ENCODE results near the gene TNS2.
"Not testable (repeated sequence)": the region's sequence is repeated elsewhere in the genome, so short reads cannot be mapped to it uniquely, and the experiment has no call there.

Gene TNS2, protein sequence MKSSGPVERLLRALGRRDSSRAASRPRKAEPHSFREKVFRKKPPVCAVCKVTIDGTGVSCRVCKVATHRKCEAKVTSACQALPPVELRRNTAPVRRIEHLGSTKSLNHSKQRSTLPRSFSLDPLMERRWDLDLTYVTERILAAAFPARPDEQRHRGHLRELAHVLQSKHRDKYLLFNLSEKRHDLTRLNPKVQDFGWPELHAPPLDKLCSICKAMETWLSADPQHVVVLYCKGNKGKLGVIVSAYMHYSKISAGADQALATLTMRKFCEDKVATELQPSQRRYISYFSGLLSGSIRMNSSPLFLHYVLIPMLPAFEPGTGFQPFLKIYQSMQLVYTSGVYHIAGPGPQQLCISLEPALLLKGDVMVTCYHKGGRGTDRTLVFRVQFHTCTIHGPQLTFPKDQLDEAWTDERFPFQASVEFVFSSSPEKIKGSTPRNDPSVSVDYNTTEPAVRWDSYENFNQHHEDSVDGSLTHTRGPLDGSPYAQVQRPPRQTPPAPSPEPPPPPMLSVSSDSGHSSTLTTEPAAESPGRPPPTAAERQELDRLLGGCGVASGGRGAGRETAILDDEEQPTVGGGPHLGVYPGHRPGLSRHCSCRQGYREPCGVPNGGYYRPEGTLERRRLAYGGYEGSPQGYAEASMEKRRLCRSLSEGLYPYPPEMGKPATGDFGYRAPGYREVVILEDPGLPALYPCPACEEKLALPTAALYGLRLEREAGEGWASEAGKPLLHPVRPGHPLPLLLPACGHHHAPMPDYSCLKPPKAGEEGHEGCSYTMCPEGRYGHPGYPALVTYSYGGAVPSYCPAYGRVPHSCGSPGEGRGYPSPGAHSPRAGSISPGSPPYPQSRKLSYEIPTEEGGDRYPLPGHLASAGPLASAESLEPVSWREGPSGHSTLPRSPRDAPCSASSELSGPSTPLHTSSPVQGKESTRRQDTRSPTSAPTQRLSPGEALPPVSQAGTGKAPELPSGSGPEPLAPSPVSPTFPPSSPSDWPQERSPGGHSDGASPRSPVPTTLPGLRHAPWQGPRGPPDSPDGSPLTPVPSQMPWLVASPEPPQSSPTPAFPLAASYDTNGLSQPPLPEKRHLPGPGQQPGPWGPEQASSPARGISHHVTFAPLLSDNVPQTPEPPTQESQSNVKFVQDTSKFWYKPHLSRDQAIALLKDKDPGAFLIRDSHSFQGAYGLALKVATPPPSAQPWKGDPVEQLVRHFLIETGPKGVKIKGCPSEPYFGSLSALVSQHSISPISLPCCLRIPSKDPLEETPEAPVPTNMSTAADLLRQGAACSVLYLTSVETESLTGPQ (N-terminal part only)

DNA sequence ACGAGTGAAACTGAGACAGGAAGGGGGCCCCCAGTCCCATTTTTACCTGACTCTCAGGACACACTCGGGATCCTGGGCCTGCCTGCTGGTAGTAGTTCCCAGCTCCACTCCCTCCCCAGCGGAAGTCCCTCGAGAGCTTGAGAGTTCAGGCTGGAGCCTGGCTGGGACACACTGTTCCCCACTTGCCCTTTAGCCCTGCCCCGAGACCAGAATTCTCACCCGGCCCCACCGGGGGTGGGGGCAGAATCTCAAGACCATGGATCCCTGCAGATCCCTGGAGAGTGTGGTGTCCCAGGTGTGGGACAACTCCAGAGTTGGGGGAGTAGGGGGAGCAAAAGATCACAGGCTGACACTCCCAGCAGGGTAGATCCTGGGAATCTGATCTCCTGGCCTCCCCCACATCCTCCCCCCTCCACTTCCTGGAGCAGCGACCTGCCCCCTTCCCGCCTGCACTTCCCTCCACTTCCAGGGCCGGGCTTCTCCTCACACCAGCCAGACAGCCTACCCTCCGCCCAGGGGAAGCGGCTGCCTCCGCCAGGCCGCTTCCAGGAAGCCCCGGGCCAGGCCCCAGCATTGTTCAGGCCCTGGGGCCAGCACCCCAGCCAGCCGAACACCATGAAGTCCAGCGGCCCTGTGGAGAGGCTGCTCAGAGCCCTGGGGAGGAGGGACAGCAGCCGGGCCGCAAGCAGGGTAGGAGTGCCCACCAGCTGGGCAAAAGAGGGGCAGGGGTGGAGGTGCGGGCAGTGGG is at the start of gene TNS2:
TSS of gene TNS2 (plus strand) at position 495 of the 748 bp plus-strand sequence. CDS start at position 616, 121 bp downstream.
- peak; percentile 81 for DNase-seq (ENCODE audit: low read depth, low spot score)

DNA sequence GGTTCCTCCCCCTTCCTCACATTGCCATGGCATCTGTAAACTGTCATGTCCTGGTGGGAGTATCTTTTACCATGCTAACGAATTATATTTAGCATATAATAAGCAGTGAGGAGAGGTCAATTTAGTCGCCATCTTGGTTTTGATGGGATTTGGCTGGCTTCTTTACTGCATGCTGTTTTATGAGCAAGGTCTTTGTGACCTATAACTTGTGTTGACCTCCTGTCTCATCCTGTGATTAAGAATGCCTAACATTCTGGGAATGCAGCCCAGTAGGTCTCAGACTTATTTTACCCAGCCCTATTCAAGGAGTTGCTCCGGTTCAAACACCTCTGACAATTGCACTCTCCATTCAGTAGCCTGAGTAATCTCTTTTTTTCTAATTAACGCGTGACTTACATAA is 45.7 kb upstream of the TNS2 start:
- DNase-seq (ENCODE audit: low read depth, low spot score), result peak; percentile 69

DNA sequence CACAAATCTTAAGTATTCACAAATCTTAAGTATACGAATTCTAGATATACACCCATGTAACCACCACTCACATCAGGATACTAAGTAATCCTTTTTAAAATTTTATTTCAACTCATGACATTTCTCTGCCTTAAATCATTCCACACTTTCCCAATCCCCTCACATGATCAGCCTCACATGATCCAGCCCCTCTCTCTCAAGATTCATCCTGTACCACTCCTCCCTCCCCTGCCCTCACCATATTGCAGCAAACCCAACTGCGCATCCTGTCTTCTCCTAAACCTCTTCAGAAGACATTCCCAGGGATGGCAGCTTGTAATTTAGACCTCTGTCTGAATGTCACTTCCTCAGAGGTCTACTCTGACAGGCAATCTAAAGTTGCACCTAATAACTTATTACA is 45.3 kb upstream of the TNS2 start:
- DNase-seq (ENCODE audit: low read depth, low spot score), result peak; percentile 58

DNA sequence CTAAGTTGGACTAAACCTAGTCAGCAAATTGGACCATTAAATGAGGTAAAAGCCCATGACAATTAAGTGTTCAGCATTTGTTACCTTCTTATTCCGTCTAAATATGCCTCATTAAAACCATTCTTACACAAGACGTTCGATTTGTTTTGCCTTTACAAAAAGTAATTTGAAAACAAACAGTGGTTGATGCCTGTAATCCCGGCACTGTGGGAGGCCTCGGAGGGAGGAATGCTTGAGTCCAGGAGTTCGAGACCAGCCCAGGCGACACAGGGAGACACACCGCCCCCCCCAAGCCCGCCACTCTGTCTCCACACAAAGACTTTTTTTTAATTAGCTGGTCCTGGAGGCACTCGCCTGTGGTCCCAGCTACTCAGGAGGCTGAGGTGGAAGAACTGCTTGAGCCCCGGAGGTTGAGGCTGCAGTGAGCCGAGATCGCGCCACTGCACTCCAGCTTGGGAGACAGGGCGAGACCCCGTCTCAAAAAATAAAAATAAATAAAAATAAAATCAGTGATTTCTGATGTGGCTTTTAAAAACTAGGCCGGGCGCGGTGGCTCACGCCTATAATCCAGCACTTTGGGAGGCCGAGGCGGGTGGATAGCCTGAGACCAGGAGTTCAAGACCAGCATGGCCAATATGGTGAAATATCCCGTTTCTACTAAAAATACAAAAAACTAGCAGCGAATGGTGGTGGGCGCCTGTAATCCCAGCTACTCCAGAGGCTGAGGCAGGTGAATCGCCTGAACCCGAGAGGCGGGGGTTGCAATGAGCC is 44.5 kb upstream of the TNS2 start:
- DNase-seq (ENCODE audit: low read depth, low spot score), result peak; percentile 61

DNA sequence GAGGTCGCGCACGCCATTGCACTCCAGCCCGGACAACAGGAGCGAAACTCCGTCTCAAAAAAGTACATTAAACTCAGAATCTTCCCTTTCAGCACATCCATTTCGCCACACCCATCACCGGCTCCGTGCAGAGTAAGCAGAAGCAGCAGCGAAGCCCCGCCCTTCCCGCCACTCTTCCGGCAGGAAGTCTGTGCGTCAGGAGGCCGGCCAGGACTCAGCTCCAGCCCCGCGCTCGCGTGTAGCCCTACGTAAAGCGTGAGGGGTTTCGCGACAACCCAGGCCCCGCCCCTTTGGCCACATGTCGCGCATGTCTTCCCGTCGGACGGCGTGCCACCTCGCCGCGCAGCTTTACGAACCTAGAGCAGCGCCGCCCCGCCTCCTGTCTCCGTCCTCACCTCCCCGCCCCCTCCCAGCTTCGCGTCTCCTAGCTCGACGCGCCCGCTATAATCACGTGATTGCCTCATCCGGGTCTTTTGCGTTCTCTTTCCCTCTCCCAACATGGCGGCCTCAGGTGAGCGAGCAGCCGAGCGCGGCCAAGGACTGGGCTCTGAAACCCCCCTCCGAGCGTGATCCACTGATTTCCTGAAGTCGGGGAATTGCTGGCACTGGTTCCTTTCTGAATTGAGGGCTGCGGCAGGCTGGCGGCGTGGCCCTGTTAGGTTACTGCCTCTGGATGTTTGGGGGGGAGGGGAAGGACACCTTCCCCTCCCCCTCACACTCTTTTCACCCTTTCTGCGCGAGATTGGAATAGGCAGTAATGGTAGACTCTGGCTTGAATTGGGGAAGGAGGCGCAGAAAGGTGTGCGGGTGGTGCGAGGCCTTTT is 43.7 kb upstream of the TNS2 start, which contains the start of gene EIF4B:
TSS of gene EIF4B (plus strand) at position 471 of the 824 bp plus-strand sequence. CDS start at position 499, 28 bp downstream.
- peak; percentile 100 for DNase-seq (ENCODE audit: low read depth, low spot score)

DNA sequence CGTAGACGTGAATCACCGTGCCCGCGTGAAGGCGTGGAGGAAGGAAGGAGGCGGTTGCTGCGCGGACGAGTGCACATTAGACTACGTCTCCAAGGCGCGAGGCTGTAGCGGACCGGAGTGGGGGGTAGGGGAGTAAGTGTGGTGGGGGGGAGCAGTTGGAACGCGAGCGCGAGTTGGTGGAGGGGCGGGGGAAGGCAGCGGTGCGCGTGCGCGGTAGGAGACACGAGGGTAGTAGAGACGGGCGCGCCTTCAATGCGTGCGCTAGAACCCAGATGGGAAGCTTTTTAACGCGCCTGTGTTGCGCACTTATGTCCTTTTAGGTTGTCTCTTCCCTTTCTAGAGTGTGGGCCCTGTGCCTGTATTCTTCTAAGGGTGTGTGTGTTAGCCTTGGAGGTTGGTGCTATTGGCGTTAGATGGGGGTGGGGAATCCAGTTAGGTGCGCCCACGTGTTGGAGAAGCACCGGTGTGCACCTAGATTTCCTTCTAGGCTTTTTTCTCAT is 43.0 kb upstream of the TNS2 start:
- peak; percentile 87 for DNase-seq (ENCODE audit: low read depth, low spot score)

DNA sequence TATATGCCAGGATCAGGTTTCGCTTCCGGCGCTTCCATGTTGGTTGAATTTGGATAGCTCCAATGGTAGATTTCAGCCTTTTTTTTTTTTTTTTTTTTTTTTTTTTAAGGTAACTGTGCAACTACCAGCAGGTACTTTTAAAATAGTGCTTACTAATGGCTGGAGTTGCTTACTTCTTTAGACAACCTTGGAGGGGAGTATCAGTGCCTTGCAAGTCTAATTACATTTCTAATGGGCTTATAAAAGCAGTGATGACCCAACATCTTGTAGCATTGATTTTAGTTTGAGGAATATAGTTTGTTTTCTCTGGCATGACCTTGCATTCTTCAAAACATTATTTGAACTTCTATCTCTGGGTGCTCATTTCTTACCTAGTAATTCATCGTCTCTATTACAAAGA is 42.5 kb upstream of the TNS2 start:
- DNase-seq (ENCODE audit: low read depth, low spot score), result no peak

DNA sequence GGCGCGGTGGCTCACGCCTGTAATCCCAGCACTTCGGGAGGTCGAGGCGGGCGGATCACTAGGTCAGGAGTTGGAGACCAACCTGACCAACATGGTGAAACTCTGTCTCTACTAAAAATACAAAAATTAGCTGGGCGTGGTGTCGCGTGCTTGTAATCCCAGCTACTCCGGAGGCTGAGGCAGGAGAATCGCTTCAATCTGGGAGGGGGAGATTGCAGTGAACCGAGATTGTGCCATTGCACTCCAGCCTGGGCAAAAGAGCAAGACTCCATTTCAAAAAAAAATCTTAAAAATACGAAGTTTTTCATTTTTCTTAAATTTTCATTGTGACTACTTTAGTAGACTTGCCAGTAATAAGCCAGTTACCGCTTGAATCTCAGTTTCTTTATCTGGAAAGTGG is 41.1 kb upstream of the TNS2 start:
- not testable (repeated sequence) for DNase-seq (ENCODE audit: low read depth, low spot score)

DNA sequence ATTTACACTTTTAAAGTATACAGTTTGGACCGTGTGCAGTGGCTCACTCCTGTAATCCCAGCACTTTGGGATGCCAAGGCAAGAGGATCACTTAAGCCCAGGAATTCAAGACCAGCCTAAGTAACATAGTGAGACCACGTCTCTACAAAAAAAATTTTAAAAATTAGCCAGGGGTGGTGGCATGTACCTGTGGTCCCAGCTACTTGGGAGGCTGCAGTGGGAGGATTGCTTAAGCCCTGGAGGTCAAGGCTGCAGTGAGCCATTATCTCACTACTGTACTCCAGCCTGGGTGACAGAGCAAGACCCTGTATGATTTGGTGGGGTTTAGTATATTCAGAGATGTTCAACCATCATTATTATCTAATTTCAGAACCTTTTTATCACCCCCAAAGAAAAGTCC is 38.9 kb upstream of the TNS2 start:
- DNase-seq (ENCODE audit: low read depth, low spot score), result no peak

DNA sequence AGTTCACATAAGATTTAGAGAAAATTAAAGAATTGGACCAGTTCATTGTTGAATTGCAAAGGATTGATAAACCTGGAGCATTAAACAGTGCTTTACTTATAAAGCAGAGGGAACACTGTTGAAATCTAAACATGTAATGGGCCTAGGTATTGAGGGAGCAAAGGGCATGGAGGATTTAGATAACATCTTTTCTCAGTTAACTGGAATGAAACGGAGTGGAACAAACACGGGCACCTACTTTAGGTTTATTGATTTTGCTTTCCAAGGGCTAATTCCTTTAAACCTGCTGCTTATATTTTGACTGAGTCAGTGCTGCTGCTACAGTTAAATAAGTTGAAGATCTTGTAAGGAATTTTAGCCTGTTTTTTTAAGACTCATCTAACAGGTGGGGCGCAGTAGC is 38.0 kb upstream of the TNS2 start:
- no peak for DNase-seq (ENCODE audit: low read depth, low spot score)

DNA sequence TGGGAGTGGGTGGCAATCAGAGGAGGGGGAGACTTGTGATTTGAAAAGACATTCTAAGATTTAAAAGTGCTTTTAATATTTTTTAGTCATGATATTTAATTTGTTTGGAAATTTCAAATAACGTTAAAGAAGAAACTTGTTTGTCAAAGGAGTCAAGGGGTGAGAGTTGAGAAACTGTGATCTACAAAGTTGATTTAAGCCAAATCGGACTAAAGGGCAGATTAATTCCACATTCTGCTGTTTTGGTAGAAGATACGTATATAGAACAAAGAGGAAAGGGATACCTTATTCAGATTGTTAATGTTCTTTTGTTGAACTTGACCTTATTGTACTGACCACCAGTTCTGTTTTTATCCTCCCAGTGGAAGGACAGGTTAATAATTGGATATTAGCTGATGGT is 36.9 kb upstream of the TNS2 start:
- no peak for DNase-seq (ENCODE audit: low read depth, low spot score)

DNA sequence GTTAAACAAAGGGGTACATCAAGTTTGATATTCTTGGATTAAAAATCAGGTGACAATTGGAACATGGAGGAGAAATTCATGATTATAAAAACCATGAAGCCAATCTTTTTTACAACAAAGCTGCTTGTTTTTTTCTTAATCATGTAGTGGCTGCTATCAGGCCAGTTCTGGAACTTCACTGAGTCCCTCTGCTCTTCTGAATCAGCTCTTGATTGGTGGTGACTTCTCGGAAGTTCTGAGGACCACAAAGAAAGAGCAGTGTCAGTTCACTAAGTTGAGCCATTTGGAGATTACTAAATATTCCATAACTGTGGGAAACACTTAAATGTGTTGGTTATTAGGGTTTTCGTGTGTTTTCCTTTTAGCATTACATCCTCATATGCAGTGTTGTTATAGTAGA is 35.2 kb upstream of the TNS2 start:
- DNase-seq (ENCODE audit: low read depth, low spot score), result no peak

DNA sequence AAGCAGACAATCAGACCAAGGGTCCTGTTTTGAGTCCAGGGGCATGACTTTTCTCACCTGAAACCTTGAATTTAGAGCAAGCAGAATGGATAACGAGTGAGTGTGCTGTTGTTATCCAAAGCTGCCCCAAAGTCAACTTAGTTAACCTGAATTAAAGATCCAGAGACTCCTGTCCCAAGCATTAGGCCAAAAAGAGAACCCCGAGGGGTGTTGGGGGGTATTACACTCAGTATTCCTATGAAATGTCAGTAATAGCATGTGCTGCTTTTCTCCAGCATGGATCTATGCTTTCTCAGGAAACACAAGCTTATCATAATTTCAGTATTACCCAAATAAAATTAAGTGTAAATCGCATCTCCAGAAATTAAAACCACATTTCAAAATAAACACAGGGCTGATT is 24.6 kb upstream of the TNS2 start:
- DNase-seq (ENCODE audit: low read depth, low spot score), result no peak

DNA sequence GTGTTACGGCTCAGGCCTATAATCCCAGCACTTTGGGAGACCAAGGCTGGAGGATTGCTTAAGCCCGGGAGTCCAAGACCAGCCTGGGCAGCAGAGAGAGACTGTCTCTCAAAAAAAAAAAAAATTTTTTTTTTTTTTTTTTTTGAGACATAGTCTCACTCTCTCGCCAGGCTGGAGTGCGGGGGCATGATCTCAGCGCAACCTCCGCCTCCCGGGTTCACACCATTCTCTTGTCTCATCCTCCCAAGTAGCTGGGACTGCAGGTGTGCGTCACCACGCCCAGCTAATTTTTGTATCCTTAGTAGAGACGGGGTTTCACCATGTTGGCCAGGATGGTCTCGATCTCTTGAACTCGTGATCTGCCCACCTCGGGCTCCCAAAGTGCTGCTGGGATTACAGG is 22.9 kb upstream of the TNS2 start:
- not testable (repeated sequence) for DNase-seq (ENCODE audit: low read depth, low spot score)

DNA sequence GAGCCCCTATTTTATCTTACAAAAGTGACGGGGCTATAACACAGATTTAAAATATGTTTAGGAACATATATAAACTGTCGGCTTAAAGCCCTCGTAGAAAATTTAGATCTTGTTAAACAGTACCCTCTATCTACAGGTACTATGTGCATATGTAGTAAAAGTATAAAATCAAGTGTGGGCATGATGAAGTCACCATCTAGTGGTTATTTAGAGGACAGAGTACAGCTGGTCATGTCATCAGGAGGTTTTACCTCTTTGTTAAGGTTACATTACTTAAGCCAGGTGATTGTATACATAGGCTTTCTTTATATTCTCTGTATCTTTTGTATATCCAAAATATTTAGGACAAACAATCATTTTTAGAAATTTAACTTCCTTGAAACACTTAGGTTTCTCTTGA is 18.2 kb upstream of the TNS2 start:
- no peak for DNase-seq (ENCODE audit: low read depth, low spot score)

DNA sequence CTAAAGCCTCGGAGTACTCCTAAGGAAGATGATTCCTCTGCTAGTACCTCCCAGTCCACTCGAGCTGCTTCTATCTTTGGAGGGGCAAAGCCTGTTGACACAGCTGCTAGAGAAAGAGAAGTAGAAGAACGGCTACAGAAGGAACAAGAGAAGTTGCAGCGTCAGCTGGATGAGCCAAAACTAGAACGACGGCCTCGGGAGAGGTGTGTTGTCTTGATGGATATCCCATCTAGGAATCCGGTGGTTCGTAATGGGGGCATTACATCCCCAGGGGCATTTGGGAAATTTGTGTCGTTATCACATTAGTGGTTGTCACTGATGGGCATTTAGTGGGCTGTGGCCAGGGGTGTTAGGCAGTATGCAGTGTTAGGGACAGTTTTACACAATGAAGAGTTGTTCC is 16.0 kb upstream of the TNS2 start:
- not testable (repeated sequence) for DNase-seq (ENCODE audit: low read depth, low spot score)

DNA sequence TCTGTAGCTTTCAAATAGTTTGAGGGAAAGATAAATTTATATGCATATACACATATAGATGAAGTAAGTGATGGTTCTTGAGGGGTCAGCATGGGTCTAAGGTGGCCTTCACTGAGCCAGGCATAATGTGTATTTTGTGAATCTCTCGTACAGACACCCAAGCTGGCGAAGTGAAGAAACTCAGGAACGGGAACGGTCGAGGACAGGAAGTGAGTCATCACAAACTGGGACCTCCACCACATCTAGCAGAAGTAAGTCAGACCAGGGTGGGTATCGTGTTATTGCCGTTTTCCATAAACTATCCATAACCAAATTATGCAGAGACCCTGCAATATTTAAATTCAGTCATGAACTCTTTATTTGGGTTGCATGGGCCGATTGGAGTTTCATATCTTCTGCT is 15.4 kb upstream of the TNS2 start:
- DNase-seq (ENCODE audit: low read depth, low spot score), result no peak

DNA sequence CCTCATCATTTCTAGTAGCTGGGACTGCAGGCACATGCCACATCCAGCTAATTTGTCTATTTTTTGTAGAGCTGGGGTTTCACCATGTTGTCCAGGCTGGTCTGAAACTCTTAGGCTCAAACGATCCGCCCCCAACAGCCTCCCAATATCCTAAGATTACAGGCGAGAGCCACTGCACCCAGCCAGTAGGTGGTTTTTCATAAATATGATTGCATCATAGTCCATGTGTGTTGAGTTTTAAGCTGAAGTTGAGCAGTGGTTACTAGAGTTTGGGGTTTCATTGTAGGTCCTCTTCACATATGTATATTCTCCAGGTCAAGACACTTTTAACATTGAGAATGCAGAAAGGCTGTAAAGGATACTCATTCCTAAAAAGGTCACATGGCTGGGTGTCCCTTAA is 13.1 kb upstream of the TNS2 start:
- DNase-seq (ENCODE audit: low read depth, low spot score), result no peak

DNA sequence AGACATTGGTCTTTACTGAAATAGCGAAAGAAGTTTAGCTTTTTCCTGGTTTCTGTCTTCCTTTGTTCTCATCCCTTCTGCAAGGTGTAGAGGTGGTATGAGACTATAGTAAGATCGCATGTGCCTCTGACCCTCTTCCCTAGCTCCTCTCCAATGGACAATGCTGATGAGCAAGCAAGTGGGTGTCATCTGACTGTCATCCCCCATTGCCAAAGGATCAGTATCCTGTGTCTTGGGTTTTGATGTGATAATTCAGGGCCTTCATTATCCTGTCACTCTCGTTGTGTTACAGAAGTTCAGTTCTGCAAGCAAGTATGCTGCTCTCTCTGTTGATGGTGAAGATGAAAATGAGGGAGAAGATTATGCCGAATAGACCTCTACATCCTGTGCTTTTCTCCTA is 10.0 kb upstream of the TNS2 start:
- no peak for DNase-seq (ENCODE audit: low read depth, low spot score)

Measured in ELF-1 (cell line).